SU-DHL-6 (cell line): ENCODE measurements around the gene TRAF2.

Experiments
- H2AFZ ChIP-seq: fragments of 200-600 bp; sonication (generic); 2 replicates; pipeline ENCODE4 v1.6.1; 2014; ENCODE audit warnings: low read depth, mild to moderate bottlenecking, moderate library complexity, mixed read lengths, antibody characterized with exemption, low read length; ENCODE audit not compliant: severe bottlenecking
- H3F3A ChIP-seq: fragments of 200-600 bp; shearing (Covaris generic); 2 replicates; pipeline ENCODE4 v1.6.0; 2016; ENCODE audit warnings: antibody characterized with exemption, mild to moderate bottlenecking; ENCODE audit not compliant: insufficient read depth
- H3K27ac ChIP-seq: fragments of 200-600 bp; sonication (generic); 2 replicates; pipeline ENCODE4 v1.5.1; 2016; ENCODE audit warnings: low read depth, mild to moderate bottlenecking, low read length, moderate library complexity, mixed read lengths
- H3K27me3 ChIP-seq: fragments of 200-600 bp; sonication (generic), shearing (Covaris generic); 2 replicates; pipeline ENCODE4 v1.6.0; 2014; ENCODE audit warnings: mild to moderate bottlenecking, low read length
- H3K36me3 ChIP-seq: fragments of 200-600 bp; sonication (generic); 2 replicates; pipeline ENCODE4 v1.6.1; 2014; ENCODE audit warnings: mild to moderate bottlenecking, low read length, mixed read lengths
- H3K4me2 ChIP-seq: fragments of 300-600, 200-600 bp; shearing (Covaris generic), sonication (generic); 2 replicates; pipeline ENCODE4 v1.6.0; 2014; ENCODE audit warnings: low read length, low read depth, mild to moderate bottlenecking; ENCODE audit not compliant: poor library complexity, severe bottlenecking
- H3K4me3 ChIP-seq: fragments of 200-600 bp; sonication (generic); 2 replicates; pipeline ENCODE4 v1.5.1; 2014; ENCODE audit warnings: antibody characterized with exemption, low read length, mild to moderate bottlenecking, mixed read lengths; ENCODE audit not compliant: insufficient read depth, poor library complexity, severe bottlenecking
- H3K79me2 ChIP-seq: fragments of 200-600 bp; sonication (generic); 2 replicates; pipeline ENCODE4 v1.6.1; 2014; ENCODE audit warnings: mild to moderate bottlenecking, low read length, moderate library complexity; ENCODE audit not compliant: insufficient read depth
- H3K9ac ChIP-seq: fragments of 200-600 bp; sonication (generic); 2 replicates; pipeline ENCODE4 v1.7.0; 2014; ENCODE audit warnings: mild to moderate bottlenecking, low read length
- H3K9me2 ChIP-seq: fragments of 200-600 bp; sonication (generic); replicated peaks from 2 replicates; pipeline ENCODE4 v1.6.1; 2014; ENCODE audit warnings: low read length; ENCODE audit not compliant: insufficient read depth
- H3K9me3 ChIP-seq: fragments of 200-600 bp; sonication (generic); 2 replicates; pipeline ENCODE4 v1.6.1; 2014; ENCODE audit warnings: low read length, mixed read lengths; ENCODE audit not compliant: insufficient read depth
- H4K20me1 ChIP-seq: fragments of 200-600 bp; sonication (generic); 2 replicates; pipeline ENCODE4 v1.6.1; 2014; ENCODE audit warnings: low read depth, mild to moderate bottlenecking, antibody characterized with exemption, low read length, moderate library complexity, mixed read lengths
- CTCF ChIP-seq: fragments of 200-600 bp; sonication (generic); IDR thresholded peaks from one replicate; pipeline ENCODE4 v1.5.1; 2017; ENCODE audit warnings: antibody characterized with exemption, mild to moderate bottlenecking, low read length, moderate library complexity; ENCODE audit not compliant: insufficient read depth, poor library complexity, severe bottlenecking
- EZH2phosphoT487 ChIP-seq: fragments of 200-600 bp; sonication (generic), shearing (Covaris generic); conservative IDR thresholded peaks from 2 replicates; pipeline ENCODE4 v1.6.1; 2018; ENCODE audit warnings: mild to moderate bottlenecking, antibody characterized with exemption, low read length, moderate library complexity, mixed read lengths

Gene TRAF2

GRCh38 chr9:136969150-136969549, 82.8 kb downstream of the TRAF2 start:
- Histone ChIP-seq H3K9ac (no peak overlapping the region), H3K27ac (no peak overlapping the region), H3F3A (no peaks in the 10 kb centered on the region), H3K4me3 (no peak overlapping the region), H3K9me2 (no peaks in the 10 kb centered on the region), H3K36me3 (no peaks in the 10 kb centered on the region), H3K4me2 (no peak overlapping the region), H3K79me2 (no peaks in the 10 kb centered on the region), H3K9me3 (no peaks in the 10 kb centered on the region), H2AFZ (no peak overlapping the region), H4K20me1 (no peaks in the 10 kb centered on the region), H3K27me3 (no peaks in the 10 kb centered on the region)
- no peak for TF ChIP-seq CTCF

GRCh38 chr9:136969774-136970173, 83.5 kb downstream of the TRAF2 start:
- TF ChIP-seq EZH2phosphoT487: no peak
- no peak for TF ChIP-seq CTCF
- H3K27me3 ChIP-seq: no peaks in the 10 kb centered on the region

GRCh38 chr9:136970361-136970760, 84.0 kb downstream of the TRAF2 start:
- no peaks in the 10 kb centered on the region for H3K36me3 ChIP-seq

More at GRCh38 chr9:136969774-136970173, 83.5 kb downstream of the TRAF2 start:
- H3K79me2 ChIP-seq: no peaks in the 10 kb centered on the region
- no peaks in the 10 kb centered on the region for H3K9me3 ChIP-seq
- no peak overlapping the region for H2AFZ ChIP-seq
- H3K36me3 ChIP-seq: no peaks in the 10 kb centered on the region
- H3K27ac ChIP-seq: no peak overlapping the region
- H3F3A ChIP-seq: no peaks in the 10 kb centered on the region
- H3K4me3 ChIP-seq: no peak overlapping the region
- no peaks in the 10 kb centered on the region for H4K20me1 ChIP-seq
- no peaks in the 10 kb centered on the region for H3K9me2 ChIP-seq
- H3K4me2 ChIP-seq: no peak overlapping the region
- no peak overlapping the region for H3K9ac ChIP-seq

More at GRCh38 chr9:136970361-136970760, 84.0 kb downstream of the TRAF2 start:
- Histone ChIP-seq H3K9me3 (no peaks in the 10 kb centered on the region), H2AFZ (no peak overlapping the region), H3F3A (no peaks in the 10 kb centered on the region), H3K27me3 (no peaks in the 10 kb centered on the region), H3K4me3 (no peak overlapping the region), H3K27ac (no peak overlapping the region), H3K4me2 (no peak overlapping the region), H4K20me1 (no peaks in the 10 kb centered on the region), H3K9me2 (no peaks in the 10 kb centered on the region), H3K79me2 (no peaks in the 10 kb centered on the region), H3K9ac (no peak overlapping the region)
- no peak for TF ChIP-seq EZH2phosphoT487
- no peak for TF ChIP-seq CTCF
